ENCODE results near the gene RNF144A. TPM values are rescaled to one million over a fixed set of nuclear protein-coding genes. Genes with fewer than 3 reads are reported as not detected.

The RNF144A gene
- total and polyA plus RNA-seq, 2 donors from 2014 or later, result 4.2 to 12.3 TPM

DNA sequence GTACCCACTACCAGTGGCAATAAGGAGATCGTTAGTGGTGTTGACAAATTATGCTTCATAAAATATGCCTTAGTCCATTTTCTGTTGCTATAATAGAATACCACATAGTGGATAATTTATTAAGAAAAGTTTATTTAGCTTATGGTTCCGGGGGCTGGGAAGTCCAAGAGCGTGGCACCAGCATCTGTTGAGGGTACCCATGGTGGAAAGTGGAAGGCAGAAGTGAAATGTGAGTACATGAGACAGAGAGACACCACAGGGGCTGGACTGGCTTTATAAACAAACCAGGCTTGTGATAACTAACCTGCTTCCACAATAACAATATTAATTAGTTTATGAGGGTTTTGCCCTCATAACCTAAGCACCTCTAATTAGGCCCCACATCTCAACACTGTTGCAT is 146.6 kb downstream of the RNF144A start:
- no peaks in the 10 kb centered on the region for H3K36me3 ChIP-seq (ENCODE audit: control insufficient read depth in 2 of 3, insufficient read depth in 3 of 3, low read length in 3 of 3)
- no peak overlapping the region for H3K4me3 ChIP-seq (ENCODE audit: low read length in 3 of 3)
- TF ChIP-seq, protein P1, sequence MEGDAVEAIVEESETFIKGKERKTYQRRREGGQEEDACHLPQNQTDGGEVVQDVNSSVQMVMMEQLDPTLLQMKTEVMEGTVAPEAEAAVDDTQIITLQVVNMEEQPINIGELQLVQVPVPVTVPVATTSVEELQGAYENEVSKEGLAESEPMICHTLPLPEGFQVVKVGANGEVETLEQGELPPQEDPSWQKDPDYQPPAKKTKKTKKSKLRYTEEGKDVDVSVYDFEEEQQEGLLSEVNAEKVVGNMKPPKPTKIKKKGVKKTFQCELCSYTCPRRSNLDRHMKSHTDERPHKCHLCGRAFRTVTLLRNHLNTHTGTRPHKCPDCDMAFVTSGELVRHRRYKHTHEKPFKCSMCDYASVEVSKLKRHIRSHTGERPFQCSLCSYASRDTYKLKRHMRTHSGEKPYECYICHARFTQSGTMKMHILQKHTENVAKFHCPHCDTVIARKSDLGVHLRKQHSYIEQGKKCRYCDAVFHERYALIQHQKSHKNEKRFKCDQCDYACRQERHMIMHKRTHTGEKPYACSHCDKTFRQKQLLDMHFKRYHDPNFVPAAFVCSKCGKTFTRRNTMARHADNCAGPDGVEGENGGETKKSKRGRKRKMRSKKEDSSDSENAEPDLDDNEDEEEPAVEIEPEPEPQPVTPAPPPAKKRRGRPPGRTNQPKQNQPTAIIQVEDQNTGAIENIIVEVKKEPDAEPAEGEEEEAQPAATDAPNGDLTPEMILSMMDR (IDR thresholded peaks at IDR 0.05; ENCODE audit: borderline replicate concordance, extremely low read depth, insufficient read depth), result no peak
- H3K4me1 ChIP-seq (ENCODE audit: control insufficient read depth in 2 of 3, insufficient read depth in 2 of 3, low read depth in 1 of 3, low read length in 3 of 3), result no peaks in the 10 kb centered on the region
- no peak overlapping the region for H3K9ac ChIP-seq (ENCODE audit: low read length in 3 of 3)
- H3K9me3 ChIP-seq (ENCODE audit: control insufficient read depth in 2 of 3, insufficient read depth in 1 of 3, low read length in 3 of 3), result no peaks in the 10 kb centered on the region
- H3K27ac ChIP-seq (ENCODE audit: low read depth in 2 of 2, low read length in 2 of 2), result no peak overlapping the region
- DNase-seq (no peak), FAIRE-seq (no peak)
- intact Hi-C loops (cut with DNase I), result no loop called here
- H3K27me3 ChIP-seq (ENCODE audit: control insufficient read depth, insufficient read depth, low read length), result no peaks in the 10 kb centered on the region

DNA sequence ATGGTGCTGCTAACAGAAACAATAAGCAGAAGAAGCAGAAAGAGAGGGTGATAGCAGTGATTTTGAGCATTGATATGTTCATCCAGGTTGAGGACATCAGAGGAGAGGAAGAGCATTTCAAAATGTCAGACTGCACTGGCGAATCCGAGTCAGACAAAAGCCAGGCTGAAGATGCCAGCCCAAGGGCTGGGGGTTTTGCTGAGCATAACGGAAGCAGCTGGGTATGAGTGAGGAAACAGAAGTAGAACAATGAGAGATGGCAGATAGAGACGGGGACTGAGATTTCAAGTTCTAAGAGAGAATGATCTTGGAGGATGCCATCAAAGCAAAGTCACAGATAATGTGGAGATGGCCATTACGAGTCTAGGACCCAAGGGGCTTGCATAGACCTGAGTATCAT is 151.2 kb downstream of the RNF144A start:
- Histone ChIP-seq H3K4me3 (ENCODE audit: low read length in 3 of 3) (no peak overlapping the region), H3K27me3 (ENCODE audit: control insufficient read depth, insufficient read depth, low read length) (no peaks in the 10 kb centered on the region), H3K27ac (ENCODE audit: low read depth in 2 of 2, low read length in 2 of 2) (no peak overlapping the region), H3K9ac (ENCODE audit: low read length in 3 of 3) (no peak overlapping the region), H3K9me3 (ENCODE audit: control insufficient read depth in 2 of 3, insufficient read depth in 1 of 3, low read length in 3 of 3) (no peaks in the 10 kb centered on the region), H3K4me1 (ENCODE audit: control insufficient read depth in 2 of 3, insufficient read depth in 2 of 3, low read depth in 1 of 3, low read length in 3 of 3) (no peaks in the 10 kb centered on the region), H3K36me3 (ENCODE audit: control insufficient read depth in 2 of 3, insufficient read depth in 3 of 3, low read length in 3 of 3) (no peaks in the 10 kb centered on the region)
- TF ChIP-seq, protein P1 (IDR thresholded peaks at IDR 0.05; ENCODE audit: borderline replicate concordance, extremely low read depth, insufficient read depth), result no peak
- intact Hi-C loops (cut with DNase I), result no loop called here
- FAIRE-seq, result no peak
- no peak for DNase-seq

DNA sequence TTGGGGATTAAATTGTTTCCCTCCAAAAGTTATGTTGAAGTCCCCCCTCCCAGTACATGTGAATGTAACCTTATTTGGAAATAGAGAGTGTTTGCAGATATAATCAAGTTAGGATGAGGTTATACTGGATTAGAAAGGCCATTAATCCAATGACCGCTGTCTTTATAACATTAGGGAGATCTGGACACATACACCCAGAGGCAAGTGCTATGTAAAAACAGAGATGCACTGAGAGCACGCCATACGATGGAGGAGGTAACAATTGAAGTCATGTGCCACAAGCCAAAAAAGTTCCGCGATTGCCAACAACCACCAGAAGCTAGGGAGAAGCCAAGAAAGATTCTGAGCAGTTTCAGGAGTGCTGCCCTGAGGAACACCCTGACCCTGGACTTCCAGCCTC is 153.3 kb downstream of the RNF144A start:
- no peaks in the 10 kb centered on the region for H3K27me3 ChIP-seq (ENCODE audit: control insufficient read depth, insufficient read depth, low read length)
- no peak overlapping the region for H3K9ac ChIP-seq (ENCODE audit: low read length in 3 of 3)
- no peak overlapping the region for H3K27ac ChIP-seq (ENCODE audit: low read depth in 2 of 2, low read length in 2 of 2)
- FAIRE-seq (no peak), DNase-seq (no peak)
- H3K9me3 ChIP-seq (ENCODE audit: control insufficient read depth in 2 of 3, insufficient read depth in 1 of 3, low read length in 3 of 3), result no peaks in the 10 kb centered on the region
- TF ChIP-seq, protein P1 (IDR thresholded peaks at IDR 0.05; ENCODE audit: borderline replicate concordance, extremely low read depth, insufficient read depth), result no peak
- H3K4me3 ChIP-seq (ENCODE audit: low read length in 3 of 3), result no peak overlapping the region
- no peaks in the 10 kb centered on the region for H3K4me1 ChIP-seq (ENCODE audit: control insufficient read depth in 2 of 3, insufficient read depth in 2 of 3, low read depth in 1 of 3, low read length in 3 of 3)
- H3K36me3 ChIP-seq (ENCODE audit: control insufficient read depth in 2 of 3, insufficient read depth in 3 of 3, low read length in 3 of 3), result no peaks in the 10 kb centered on the region
- intact Hi-C loops (cut with DNase I), result no loop called here

DNA sequence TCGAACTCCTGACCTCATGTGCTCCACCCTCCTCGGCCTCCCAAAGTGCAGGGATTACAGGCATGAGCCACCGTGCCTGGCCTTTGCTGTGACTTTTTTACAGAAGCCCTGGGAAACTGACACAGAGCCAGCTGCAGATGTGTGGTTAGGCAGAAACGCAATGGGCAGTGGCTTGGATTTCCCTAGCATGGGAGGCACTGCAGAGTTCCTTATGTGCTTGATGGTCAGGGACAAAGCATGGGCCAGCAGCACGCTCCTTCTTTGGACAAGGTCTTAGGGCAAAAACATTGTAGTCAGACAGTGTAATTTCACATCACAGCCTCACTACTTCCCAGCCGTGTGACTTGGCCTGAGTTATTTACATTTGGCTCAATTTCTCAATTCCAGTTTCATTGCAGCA is 153.9 kb downstream of the RNF144A start:
- FAIRE-seq, result no peak

More for the DNA sequence above, 153.9 kb downstream of the RNF144A start:
- TF ChIP-seq, protein P1 (IDR thresholded peaks at IDR 0.05; ENCODE audit: borderline replicate concordance, extremely low read depth, insufficient read depth), result no peak
- H3K9ac ChIP-seq (ENCODE audit: low read length in 3 of 3), result no peak overlapping the region
- H3K9me3 ChIP-seq (ENCODE audit: control insufficient read depth in 2 of 3, insufficient read depth in 1 of 3, low read length in 3 of 3), result no peaks in the 10 kb centered on the region
- no peaks in the 10 kb centered on the region for H3K4me1 ChIP-seq (ENCODE audit: control insufficient read depth in 2 of 3, insufficient read depth in 2 of 3, low read depth in 1 of 3, low read length in 3 of 3)
- no peak overlapping the region for H3K27ac ChIP-seq (ENCODE audit: low read depth in 2 of 2, low read length in 2 of 2)
- H3K36me3 ChIP-seq (ENCODE audit: control insufficient read depth in 2 of 3, insufficient read depth in 3 of 3, low read length in 3 of 3), result no peaks in the 10 kb centered on the region
- H3K27me3 ChIP-seq (ENCODE audit: control insufficient read depth, insufficient read depth, low read length), result no peaks in the 10 kb centered on the region
- no peak overlapping the region for H3K4me3 ChIP-seq (ENCODE audit: low read length in 3 of 3)
- intact Hi-C loops (cut with DNase I), result no loop called here
- no peak for DNase-seq

Data from kidney (tissue), 14 donors.